ENCODE data around the gene RNF141.

DNA sequence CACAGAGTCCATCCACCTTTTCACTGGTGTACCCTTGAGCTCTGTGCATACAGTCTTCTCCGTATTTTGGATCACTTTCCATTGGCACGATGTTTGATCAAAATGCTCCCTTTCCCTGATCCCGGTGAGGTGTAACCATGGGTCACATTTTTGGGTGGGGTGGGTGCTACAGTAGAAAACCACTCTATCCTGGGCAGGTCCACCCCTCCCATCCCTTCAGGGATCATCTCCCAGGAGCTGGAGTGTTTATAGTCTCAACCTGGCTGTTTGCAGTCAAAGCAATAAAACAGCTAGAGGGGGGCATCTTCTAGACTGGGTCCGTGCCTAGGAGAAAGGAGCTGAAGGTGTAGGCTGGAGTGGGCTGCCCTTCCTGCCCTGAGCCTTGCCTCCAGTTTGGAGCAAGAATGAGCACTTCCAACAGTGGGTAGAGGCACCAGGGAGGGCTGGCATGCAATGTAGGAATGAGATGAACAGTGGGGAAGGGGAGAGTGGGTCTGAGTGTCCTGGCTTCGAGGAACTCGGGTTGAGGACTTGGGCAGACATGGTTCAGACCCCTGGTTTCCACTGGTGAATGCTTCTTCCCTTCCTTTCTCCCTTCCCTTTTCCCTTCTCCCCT lies 38.8 kb downstream of the RNF141 start:
- TF ChIP-seq, protein P1, sequence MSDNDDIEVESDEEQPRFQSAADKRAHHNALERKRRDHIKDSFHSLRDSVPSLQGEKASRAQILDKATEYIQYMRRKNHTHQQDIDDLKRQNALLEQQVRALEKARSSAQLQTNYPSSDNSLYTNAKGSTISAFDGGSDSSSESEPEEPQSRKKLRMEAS (IDR thresholded peaks at IDR 0.05; ENCODE audit: insufficient read depth, insufficient read length): no peak
- TF ChIP-seq, protein P2, sequence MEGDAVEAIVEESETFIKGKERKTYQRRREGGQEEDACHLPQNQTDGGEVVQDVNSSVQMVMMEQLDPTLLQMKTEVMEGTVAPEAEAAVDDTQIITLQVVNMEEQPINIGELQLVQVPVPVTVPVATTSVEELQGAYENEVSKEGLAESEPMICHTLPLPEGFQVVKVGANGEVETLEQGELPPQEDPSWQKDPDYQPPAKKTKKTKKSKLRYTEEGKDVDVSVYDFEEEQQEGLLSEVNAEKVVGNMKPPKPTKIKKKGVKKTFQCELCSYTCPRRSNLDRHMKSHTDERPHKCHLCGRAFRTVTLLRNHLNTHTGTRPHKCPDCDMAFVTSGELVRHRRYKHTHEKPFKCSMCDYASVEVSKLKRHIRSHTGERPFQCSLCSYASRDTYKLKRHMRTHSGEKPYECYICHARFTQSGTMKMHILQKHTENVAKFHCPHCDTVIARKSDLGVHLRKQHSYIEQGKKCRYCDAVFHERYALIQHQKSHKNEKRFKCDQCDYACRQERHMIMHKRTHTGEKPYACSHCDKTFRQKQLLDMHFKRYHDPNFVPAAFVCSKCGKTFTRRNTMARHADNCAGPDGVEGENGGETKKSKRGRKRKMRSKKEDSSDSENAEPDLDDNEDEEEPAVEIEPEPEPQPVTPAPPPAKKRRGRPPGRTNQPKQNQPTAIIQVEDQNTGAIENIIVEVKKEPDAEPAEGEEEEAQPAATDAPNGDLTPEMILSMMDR (IDR thresholded peaks at IDR 0.05; ENCODE audit: extremely low read depth in 1 of 2, insufficient read depth in 1 of 2, low read depth in 1 of 2, low read length in 2 of 2): no peak
- no peak for TF ChIP-seq EZH2 (IDR thresholded peaks at IDR 0.05; ENCODE audit: borderline replicate concordance, low read depth, low read length, severe bottlenecking)
- TF ChIP-seq POLR2A (IDR thresholded peaks at IDR 0.05; ENCODE audit: low read depth, low read length): no peak
